ENCODE measurements around the gene RELT. TPM values are rescaled to one million over a fixed set of nuclear protein-coding genes. Genes with fewer than 3 reads are reported as not detected.

Gene RELT
- total and polyA plus RNA-seq, 3 experiments from 2014 or later: 7.5 to 23.4 (median 23.4) TPM

DNA sequence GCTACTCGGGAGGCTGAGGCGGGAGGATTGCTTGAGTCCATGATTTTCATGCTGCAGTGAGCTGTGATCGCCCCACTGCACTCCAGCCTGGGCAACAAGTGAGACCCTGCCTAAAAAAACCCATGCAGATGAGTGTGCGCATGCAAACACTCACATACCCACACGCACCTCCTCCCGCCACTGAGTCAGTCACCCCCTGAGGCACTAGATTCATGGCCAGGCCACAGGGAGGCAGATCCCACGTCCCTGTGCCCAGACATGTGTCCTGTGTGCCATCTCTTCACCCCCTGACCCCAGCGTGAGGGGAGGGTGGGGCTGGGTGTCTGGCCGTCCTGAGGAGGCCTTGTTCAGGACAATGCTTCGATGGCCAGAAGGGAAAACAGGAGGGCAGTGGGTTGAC, 15.5 kb downstream of the RELT start:
- ChIA-PET CTCF (interaction anchor here (0.9 to 9.1 kb wide), 2 partner anchors 40 to 41 kb away, joined by 3 to 190 read pairs; no protein-coding TSS in a partner anchor), POLR2A (no interaction called here)
- no peaks in the 10 kb centered on the region for H3K36me3 ChIP-seq (ENCODE audit: insufficient read depth, low read length)

DNA sequence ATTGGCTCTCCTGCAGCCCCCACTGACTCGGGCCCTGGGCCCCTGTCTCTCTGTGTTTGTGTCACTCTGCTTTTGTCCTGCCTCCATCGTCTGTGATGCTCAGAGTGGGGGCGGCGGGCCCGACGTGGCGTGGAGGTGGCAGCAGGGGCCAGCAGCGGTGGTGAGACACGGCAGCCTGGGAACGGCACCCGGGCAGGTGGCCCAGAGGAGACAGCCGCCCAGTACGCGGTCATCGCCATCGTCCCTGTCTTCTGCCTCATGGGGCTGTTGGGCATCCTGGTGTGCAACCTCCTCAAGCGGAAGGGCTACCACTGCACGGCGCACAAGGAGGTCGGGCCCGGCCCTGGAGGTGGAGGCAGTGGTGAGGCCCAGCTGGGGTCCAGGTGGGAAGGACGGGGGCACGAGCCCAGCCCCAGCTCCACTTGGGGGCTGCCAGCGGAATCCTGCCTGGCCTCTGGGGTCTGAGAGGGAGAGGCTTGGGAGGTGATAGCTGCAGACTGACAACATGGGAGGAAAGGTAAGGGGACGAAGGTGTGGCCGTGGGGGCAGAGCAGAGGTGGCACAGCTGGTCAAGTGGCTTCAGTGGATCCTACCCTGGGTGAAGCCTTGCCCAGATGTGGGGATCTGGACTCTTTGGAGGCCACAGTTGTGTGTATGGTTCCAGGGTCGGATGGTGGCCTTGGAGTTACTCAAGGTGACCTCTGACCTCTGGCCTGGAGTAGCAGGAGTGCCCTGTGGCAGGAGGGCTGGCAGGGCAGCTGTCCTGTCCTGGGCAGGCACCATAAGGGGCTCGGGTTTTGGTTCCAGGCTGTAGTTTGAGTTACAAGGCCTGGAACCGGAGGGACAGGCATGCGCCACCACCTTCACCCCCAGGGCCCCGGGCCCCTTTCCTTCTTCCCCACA, 16.2 kb downstream of the RELT start:
- H3K4me1 Mint-ChIP-seq: peaks cover 11 to 17% (median 12%) of the 10 kb centered on the region in 3 donors
- CTCF ChIA-PET: interaction anchor here (1.0 to 9.1 kb wide), 6 partner anchors 8 to 199 kb away, joined by 3 to 190 read pairs (median 7); partner anchors contain the start of genes ARHGEF17 and RELT
- no peaks in the 10 kb centered on the region for H3K9me3 Mint-ChIP-seq
- H3K4me3 ChIP-seq (ENCODE audit: low read length): no peak overlapping the region
- peak overlapping the region in 1 of 8 donors; percentile 65 for H3K27ac Mint-ChIP-seq
- H3K9me3 ChIP-seq (ENCODE audit: low read length): no peaks in the 10 kb centered on the region
- no peak overlapping the region for H3K4me3 Mint-ChIP-seq
- H3K27me3 Mint-ChIP-seq: peaks cover 0 to 3% of the 10 kb centered on the region in 2 donors
- H3K36me3 Mint-ChIP-seq: peaks cover 0 to 55% (median 0%) of the 10 kb centered on the region in 3 donors
- H3K36me3 ChIP-seq (ENCODE audit: insufficient read depth, low read length): no peaks in the 10 kb centered on the region
- no peaks in the 10 kb centered on the region for H3K27me3 ChIP-seq (ENCODE audit: insufficient read depth, low read length, poor library complexity, severe bottlenecking)
- H3K4me1 ChIP-seq (ENCODE audit: insufficient read depth, low read length): peaks cover under 1% of the 10 kb centered on the region
- POLR2A ChIA-PET: interaction anchor here (0.8 to 1.9 kb wide), 2 partner anchors 8 to 27 kb away, joined by 3 to 4 read pairs; no protein-coding TSS in a partner anchor
- no peak overlapping the region for H3K27ac ChIP-seq (ENCODE audit: low read depth, low read length)
- DNase-seq: no peak

More for the DNA sequence above, 15.5 kb downstream of the RELT start:
- Histone ChIP-seq H3K9me3 (ENCODE audit: low read length) (no peaks in the 10 kb centered on the region), H3K27ac (ENCODE audit: low read depth, low read length) (no peak overlapping the region), H3K27me3 (ENCODE audit: insufficient read depth, low read length, poor library complexity, severe bottlenecking) (no peaks in the 10 kb centered on the region), H3K4me1 (ENCODE audit: insufficient read depth, low read length) (peaks cover 7% of the 10 kb centered on the region), H3K4me3 (ENCODE audit: low read length) (no peak overlapping the region)
- Mint-ChIP-seq H3K27ac (peak overlapping the region in 2 of 8 donors; percentile 20 to 65), H3K27me3 (peaks cover 0 to 3% of the 10 kb centered on the region in 2 donors), H3K9me3 (no peaks in the 10 kb centered on the region), H3K4me3 (no peak overlapping the region), H3K36me3 (peaks cover 0 to 50% (median 0%) of the 10 kb centered on the region in 3 donors), H3K4me1 (peaks cover 11 to 24% (median 16%) of the 10 kb centered on the region in 3 donors)
- DNase-seq: no peak

GRCh38 chr11:73393011-73393380, 16.8 kb downstream of the RELT start:
- ChIA-PET CTCF (interaction anchor here (0.7 to 9.1 kb wide), 8 partner anchors 9 to 198 kb away, joined by 3 to 190 read pairs (median 5); partner anchors contain the start of genes ARHGEF17 and RELT), POLR2A (interaction anchor here (0.8 to 1.9 kb wide), 3 partner anchors 9 to 42 kb away, joined by 3 to 5 read pairs (median 4); no protein-coding TSS in a partner anchor)
- Histone ChIP-seq H3K9me3 (ENCODE audit: low read length) (no peaks in the 10 kb centered on the region), H3K27ac (ENCODE audit: low read depth, low read length) (no peak overlapping the region), H3K27me3 (ENCODE audit: insufficient read depth, low read length, poor library complexity, severe bottlenecking) (no peaks in the 10 kb centered on the region), H3K36me3 (ENCODE audit: insufficient read depth, low read length) (no peaks in the 10 kb centered on the region), H3K4me1 (ENCODE audit: insufficient read depth, low read length) (no peaks in the 10 kb centered on the region), H3K4me3 (ENCODE audit: low read length) (no peak overlapping the region)
- peak overlapping the region in 4 of 8 donors; percentile 36 to 65 (median 50) for H3K27ac Mint-ChIP-seq
- no peak for DNase-seq
- peaks cover 0 to 58% (median 0%) of the 10 kb centered on the region in 3 donors for H3K36me3 Mint-ChIP-seq
- H3K9me3 Mint-ChIP-seq: no peaks in the 10 kb centered on the region
- peak overlapping the region in 2 of 7 donors; percentile 37 to 54 for H3K4me3 Mint-ChIP-seq
- H3K4me1 Mint-ChIP-seq: peaks cover 9 to 10% (median 10%) of the 10 kb centered on the region in 3 donors
- peaks cover 0 to 3% of the 10 kb centered on the region in 2 donors for H3K27me3 Mint-ChIP-seq

DNA sequence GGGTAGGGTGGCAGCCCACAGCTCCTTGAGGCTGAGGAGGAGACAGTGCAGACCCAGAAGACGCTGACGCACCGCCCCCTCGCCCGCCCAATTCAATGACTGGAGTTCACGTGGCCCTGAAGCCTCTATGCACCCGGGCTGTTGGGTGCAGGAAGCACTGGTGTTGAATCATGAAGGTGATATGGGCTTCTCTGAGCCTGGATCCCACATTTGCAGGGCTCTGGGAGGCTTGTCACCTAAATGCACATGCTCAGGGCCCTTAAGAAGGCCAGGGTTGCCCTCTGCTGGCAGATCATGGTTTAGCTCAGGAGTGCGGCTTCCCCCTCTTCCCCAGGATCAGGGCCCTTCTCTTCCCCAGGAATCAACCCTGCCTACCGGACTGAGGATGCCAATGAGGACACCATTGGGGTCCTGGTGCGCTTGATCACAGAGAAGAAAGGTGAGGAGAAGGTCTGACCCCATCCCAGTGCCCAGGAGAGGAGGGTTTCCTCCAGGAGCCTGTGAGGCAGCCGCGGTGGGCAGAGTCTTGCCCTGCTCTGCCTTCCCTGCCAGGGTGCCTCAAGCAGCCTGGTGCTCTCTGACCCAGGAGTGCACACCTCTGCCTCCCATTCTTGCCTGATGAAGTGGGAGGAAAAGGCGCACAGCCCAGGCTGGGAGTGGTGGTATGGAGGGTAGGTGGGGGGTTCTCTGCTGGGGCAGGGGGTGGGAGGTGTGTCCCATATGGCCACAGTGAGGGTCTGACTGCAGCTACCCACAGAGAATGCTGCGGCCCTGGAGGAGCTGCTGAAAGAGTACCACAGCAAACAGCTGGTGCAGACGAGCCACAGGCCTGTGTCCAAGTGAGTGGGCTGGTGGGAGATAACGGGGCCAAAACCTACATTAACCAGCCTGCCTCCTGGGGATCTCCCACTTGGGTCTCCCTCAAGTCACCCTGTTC, 17.5 kb downstream of the RELT start:
- Histone ChIP-seq H3K27ac (ENCODE audit: low read depth, low read length) (no peak overlapping the region), H3K4me3 (ENCODE audit: low read length) (no peak overlapping the region), H3K27me3 (ENCODE audit: insufficient read depth, low read length, poor library complexity, severe bottlenecking) (no peaks in the 10 kb centered on the region), H3K36me3 (ENCODE audit: insufficient read depth, low read length) (no peaks in the 10 kb centered on the region), H3K4me1 (ENCODE audit: insufficient read depth, low read length) (no peaks in the 10 kb centered on the region), H3K9me3 (ENCODE audit: low read length) (no peaks in the 10 kb centered on the region)
- CTCF ChIA-PET: interaction anchor here (0.7 to 9.1 kb wide), 10 partner anchors 9 to 197 kb away, joined by 3 to 190 read pairs (median 4); partner anchors contain the start of genes ARHGEF17 and RELT
- Mint-ChIP-seq H3K4me3 (peak overlapping the region in 2 of 7 donors; percentile 37 to 54), H3K9me3 (no peaks in the 10 kb centered on the region), H3K27ac (peak overlapping the region in 5 of 8 donors; percentile 16 to 65 (median 42)), H3K4me1 (peaks cover 5 to 6% (median 6%) of the 10 kb centered on the region in 3 donors), H3K27me3 (peaks cover 0 to 3% of the 10 kb centered on the region in 2 donors), H3K36me3 (peaks cover 0 to 54% (median 0%) of the 10 kb centered on the region in 3 donors)
- peak; percentile 49 to 78 (median 55) for DNase-seq
- POLR2A ChIA-PET: interaction anchor here (0.8 to 1.9 kb wide), 3 partner anchors 9 to 42 kb away, joined by 3 to 5 read pairs (median 4); no protein-coding TSS in a partner anchor

DNA sequence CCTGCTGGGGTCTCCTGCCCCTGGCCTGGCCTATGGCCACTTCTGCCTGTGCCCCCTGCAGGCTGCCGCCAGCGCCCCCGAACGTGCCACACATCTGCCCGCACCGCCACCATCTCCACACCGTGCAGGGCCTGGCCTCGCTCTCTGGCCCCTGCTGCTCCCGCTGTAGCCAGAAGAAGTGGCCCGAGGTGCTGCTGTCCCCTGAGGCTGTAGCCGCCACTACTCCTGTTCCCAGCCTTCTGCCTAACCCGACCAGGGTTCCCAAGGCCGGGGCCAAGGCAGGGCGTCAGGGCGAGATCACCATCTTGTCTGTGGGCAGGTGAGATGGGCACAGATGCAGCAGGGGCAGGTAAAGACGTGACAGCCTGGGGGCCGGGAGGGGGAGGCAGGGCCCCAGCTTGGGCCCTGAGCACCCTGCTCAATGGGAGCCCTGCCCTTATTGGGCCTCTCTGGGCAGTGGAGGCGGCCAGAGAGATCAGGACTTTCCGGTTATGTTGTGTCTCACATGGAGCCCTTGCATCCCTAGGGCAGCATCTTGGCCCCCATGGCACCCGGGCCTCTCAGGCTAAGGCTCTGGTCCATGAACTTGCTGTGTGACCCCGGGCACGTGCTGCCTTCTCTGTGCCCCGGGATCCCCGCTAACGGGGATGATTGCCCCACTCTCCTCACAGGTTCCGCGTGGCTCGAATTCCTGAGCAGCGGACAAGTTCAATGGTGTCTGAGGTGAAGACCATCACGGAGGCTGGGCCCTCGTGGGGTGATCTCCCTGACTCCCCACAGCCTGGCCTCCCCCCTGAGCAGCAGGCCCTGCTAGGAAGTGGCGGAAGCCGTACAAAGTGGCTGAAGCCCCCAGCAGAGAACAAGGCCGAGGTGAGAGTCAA, 18.5 kb downstream of the RELT start:
- Histone ChIP-seq H3K27ac (ENCODE audit: low read depth, low read length) (no peak overlapping the region), H3K27me3 (ENCODE audit: insufficient read depth, low read length, poor library complexity, severe bottlenecking) (no peaks in the 10 kb centered on the region), H3K4me3 (ENCODE audit: low read length) (no peak overlapping the region), H3K36me3 (ENCODE audit: insufficient read depth, low read length) (no peaks in the 10 kb centered on the region), H3K9me3 (ENCODE audit: low read length) (no peaks in the 10 kb centered on the region), H3K4me1 (ENCODE audit: insufficient read depth, low read length) (no peaks in the 10 kb centered on the region)
- no peaks in the 10 kb centered on the region for H3K9me3 Mint-ChIP-seq
- peaks cover 4 to 5% (median 4%) of the 10 kb centered on the region in 3 donors for H3K4me1 Mint-ChIP-seq
- peaks cover 0 to 52% (median 0%) of the 10 kb centered on the region in 3 donors for H3K36me3 Mint-ChIP-seq
- ChIA-PET POLR2A (interaction anchor here (1.9 kb wide), 1 partner anchor 29 kb away, joined by 4 read pairs; no protein-coding TSS in a partner anchor), CTCF (interaction anchor here (1.1 to 9.1 kb wide), 3 partner anchors 12 to 44 kb away, joined by 3 to 190 read pairs (median 4); no protein-coding TSS in a partner anchor)
- DNase-seq: no peak
- H3K27ac Mint-ChIP-seq: no peak overlapping the region
- no peak overlapping the region for H3K4me3 Mint-ChIP-seq
- no peaks in the 10 kb centered on the region for H3K27me3 Mint-ChIP-seq

DNA sequence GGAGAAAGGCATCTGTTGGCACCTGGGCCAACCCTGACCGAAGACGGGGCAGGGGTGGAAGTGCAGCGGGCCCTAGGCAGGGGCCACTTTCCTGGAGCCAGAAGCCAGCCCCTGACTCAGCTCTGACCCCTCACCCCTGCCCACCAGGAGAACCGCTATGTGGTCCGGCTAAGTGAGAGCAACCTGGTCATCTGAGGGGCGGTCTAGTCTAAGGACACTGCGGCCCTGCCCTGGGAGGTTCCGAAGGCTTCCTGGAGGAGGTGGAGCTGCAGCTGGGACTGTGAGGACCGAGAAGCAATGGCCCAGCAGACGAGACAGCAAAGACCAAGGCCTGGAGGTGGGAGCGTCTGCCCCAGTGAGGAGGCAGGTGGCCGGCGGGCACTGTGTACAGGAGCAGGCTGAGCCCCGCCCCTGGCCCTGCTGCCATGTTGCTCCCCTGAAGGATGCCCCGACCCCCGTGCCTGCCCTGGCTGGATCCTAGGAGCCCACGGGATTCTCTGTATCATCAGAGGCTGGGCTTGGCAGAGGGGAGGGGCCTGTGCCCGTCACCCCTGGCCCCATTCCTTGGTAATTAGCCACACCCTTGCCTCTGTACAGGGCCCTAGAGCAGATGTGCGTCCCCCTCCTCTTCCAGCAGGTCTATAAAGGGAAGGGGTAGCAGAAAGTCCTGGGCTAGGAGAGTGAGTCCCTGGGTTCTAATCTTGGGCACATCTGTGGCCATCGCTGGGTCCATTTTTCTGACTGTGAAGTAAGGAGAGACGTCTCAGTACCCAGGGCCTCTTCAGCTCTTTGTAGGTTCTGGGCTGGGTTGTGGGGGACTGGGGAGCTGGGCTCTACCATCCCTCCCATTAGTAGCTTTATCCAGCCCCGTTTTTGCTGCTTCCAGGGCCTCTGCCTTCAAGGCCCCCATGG, 19.4 kb downstream of the RELT start:
- H3K4me3 Mint-ChIP-seq: no peak overlapping the region
- peak overlapping the region in 3 of 8 donors; percentile 22 to 29 (median 29) for H3K27ac Mint-ChIP-seq

More for the DNA sequence above, 19.4 kb downstream of the RELT start:
- Histone ChIP-seq H3K9me3 (ENCODE audit: low read length) (no peaks in the 10 kb centered on the region), H3K27ac (ENCODE audit: low read depth, low read length) (no peak overlapping the region), H3K4me3 (ENCODE audit: low read length) (no peak overlapping the region), H3K36me3 (ENCODE audit: insufficient read depth, low read length) (no peaks in the 10 kb centered on the region), H3K4me1 (ENCODE audit: insufficient read depth, low read length) (no peaks in the 10 kb centered on the region), H3K27me3 (ENCODE audit: insufficient read depth, low read length, poor library complexity, severe bottlenecking) (no peaks in the 10 kb centered on the region)
- H3K27me3 Mint-ChIP-seq: no peaks in the 10 kb centered on the region
- no peaks in the 10 kb centered on the region for H3K9me3 Mint-ChIP-seq
- no peaks in the 10 kb centered on the region for H3K4me1 Mint-ChIP-seq
- POLR2A ChIA-PET: no interaction called here
- no peak for DNase-seq
- CTCF ChIA-PET: interaction anchor here (1.1 to 9.1 kb wide), 2 partner anchors 45 to 55 kb away, joined by 3 to 190 read pairs; no protein-coding TSS in a partner anchor
- H3K36me3 Mint-ChIP-seq: peaks cover 0 to 47% (median 0%) of the 10 kb centered on the region in 3 donors

Data from CD8-positive, alpha-beta memory T cell (primary cell).